PC-9 (cell line): Measurements from ENCODE around the gene TMEM207. TPM values are rescaled to one million over a fixed set of nuclear protein-coding genes. Genes with fewer than 3 reads are reported as not detected.

Experiments used
- BruUV-seq: library from RNA; stranded (reverse); fragments of 400-500 nt; replicated peaks from 2 replicates; lab custom pipeline; 2021; lab: Mats Ljungman, UMichigan
- CTCF ChIA-PET: fragments of 300-600 bp; sonication (Branson Sonifier 250); formaldehyde crosslinking; loops from one replicate; lab custom pipeline; 2022; ENCODE audit warnings: antibody characterized with exemption; lab: Charles Lee
- POLR2A ChIA-PET: fragments of 300-600 bp; sonication (Branson Sonifier 250); formaldehyde crosslinking; loops from one replicate; lab custom pipeline; 2022; ENCODE audit warnings: antibody characterized with exemption; ENCODE audit not compliant: unreplicated experiment; lab: Charles Lee
- DNase-seq, 2 experiments: peaks; one replicate each; pipeline versions ENCODE4 v3.0.0 to v3.0.0-alpha.2; 2015 to 2022; ENCODE audit warnings: mixed read lengths in 1 of 2
- H2AFZ ChIP-seq: fragments of 200-600 bp; sonication (generic); 2 replicates; pipeline ENCODE4 v1.8.1; 2017; ENCODE audit warnings: antibody characterized with exemption
- H3F3A ChIP-seq: fragments of 200-600 bp; sonication (generic); 2 replicates; pipeline ENCODE4 v1.8.1; 2017; ENCODE audit warnings: antibody characterized with exemption, mild to moderate bottlenecking, low read depth; ENCODE audit not compliant: insufficient read depth
- H3K27ac ChIP-seq: fragments of 200-600 bp; sonication (generic); 2 replicates; pipeline ENCODE4 v1.6.1; 2016; ENCODE audit warnings: mixed run types
- H3K27me3 ChIP-seq: fragments of 200-600 bp; sonication (generic); 2 replicates; pipeline ENCODE4 v1.6.1; 2016; ENCODE audit warnings: low read depth, mixed run types; ENCODE audit not compliant: insufficient read depth
- H3K36me3 ChIP-seq: fragments of 200-600 bp; sonication (generic); 2 replicates; pipeline ENCODE4 v1.6.1; 2016; ENCODE audit warnings: low read depth, mixed run types
- H3K4me1 ChIP-seq: fragments of 200-600 bp; sonication (generic); replicated peaks from 2 replicates; pipeline ENCODE4 v1.6.1; 2016; ENCODE audit warnings: mixed run types; ENCODE audit not compliant: insufficient read depth
- H3K4me2 ChIP-seq: fragments of 200-600 bp; sonication (generic); 2 replicates; pipeline ENCODE4 v1.6.1; 2017; ENCODE audit warnings: mixed run types
- H3K4me3 ChIP-seq: fragments of 200-600 bp; sonication (generic); 2 replicates; pipeline ENCODE4 v1.6.1; 2016; ENCODE audit warnings: mixed run types
- H3K79me2 ChIP-seq: fragments of 200-600 bp; sonication (generic); 2 replicates; pipeline ENCODE4 v1.6.1; 2017; ENCODE audit warnings: low read depth, mixed run types
- H3K9me2 ChIP-seq: fragments of 200-600 bp; sonication (generic); 2 replicates; pipeline ENCODE4 v1.8.1; 2017; ENCODE audit warnings: mild to moderate bottlenecking; ENCODE audit not compliant: insufficient read depth
- H3K9me3 ChIP-seq: fragments of 200-600 bp; sonication (generic); 2 replicates; pipeline ENCODE4 v1.8.1; 2016; ENCODE audit warnings: low read depth; ENCODE audit not compliant: insufficient read depth
- H4K20me1 ChIP-seq: fragments of 200-600 bp; sonication (generic); 2 replicates; pipeline ENCODE4 v1.8.1; 2017; ENCODE audit not compliant: insufficient read depth
- CTCF ChIP-seq: fragments of 200-600 bp; sonication (generic); conservative IDR thresholded peaks from 2 replicates; pipeline ENCODE4 v1.6.1; 2017; ENCODE audit warnings: mixed run types, antibody characterized with exemption, mild to moderate bottlenecking, moderate library complexity
- EZH2 ChIP-seq: fragments of 200-600 bp; sonication (generic); IDR thresholded peaks from 2 replicates; pipeline ENCODE4 v1.8.0; 2017; ENCODE audit warnings: antibody characterized with exemption, low read depth
- intact Hi-C: fragments of 100-400 bp; cut with micrococcal nuclease; formaldehyde crosslinking; loops from one replicate; pipeline ENCODE4 v1.10.0; 2022; ENCODE audit not compliant: unreplicated experiment
- total RNA-seq: library from RNA; stranded (reverse); gene quantifications from 2 replicates; pipeline ENCODE4 v1.2.3, GENCODE V29; 2021

TMEM207 gene
- total RNA-seq, 1 experiment from 2014 or later = not detected

GRCh38 chr3:190399677-190400076 is 50.0 kb downstream of the TMEM207 start:
- ChIA-PET POLR2A (no interaction called here), CTCF (no interaction called here)
- H3K36me3 ChIP-seq = no peaks in the 10 kb centered on the region
- BruUV-seq = no TSS peak
- intact Hi-C loops = no loop called here
- H3F3A ChIP-seq = no peaks in the 10 kb centered on the region
- peaks cover 5% of the 10 kb centered on the region; the same call in 1 of the 2 replicates for H3K4me1 ChIP-seq
- TF ChIP-seq CTCF = no peak
- no peak for TF ChIP-seq EZH2
- no peak overlapping the region for H3K4me2 ChIP-seq
- H3K9me2 ChIP-seq = no peaks in the 10 kb centered on the region
- no peaks in the 10 kb centered on the region for H3K9me3 ChIP-seq
- H3K79me2 ChIP-seq = no peaks in the 10 kb centered on the region
- H2AFZ ChIP-seq = no peak overlapping the region
- H3K27ac ChIP-seq = no peak overlapping the region
- no peak overlapping the region for H3K4me3 ChIP-seq
- H4K20me1 ChIP-seq = no peaks in the 10 kb centered on the region
- no peaks in the 10 kb centered on the region for H3K27me3 ChIP-seq
- DNase-seq = no peak

- H3K9me3 ChIP-seq = no peaks in the 10 kb centered on the region
- no peaks in the 10 kb centered on the region for H3K36me3 ChIP-seq
- H3K27me3 ChIP-seq = no peaks in the 10 kb centered on the region
- no peaks in the 10 kb centered on the region for H3K9me2 ChIP-seq
- H3K27ac ChIP-seq = no peak overlapping the region
- no peaks in the 10 kb centered on the region for H3F3A ChIP-seq
- 0 out of 2 replicates have a peak overlapping the region, but pooled peaks have one; percentile 21 for H2AFZ ChIP-seq
- H3K4me2 ChIP-seq = no peak overlapping the region
- no peaks in the 10 kb centered on the region for H3K4me1 ChIP-seq
- DNase-seq = no peak
- BruUV-seq = no TSS peak
- H3K79me2 ChIP-seq = no peaks in the 10 kb centered on the region
- ChIA-PET CTCF (no interaction called here), POLR2A (no interaction called here)
- no peaks in the 10 kb centered on the region for H4K20me1 ChIP-seq
- TF ChIP-seq CTCF = no peak
- no peak for TF ChIP-seq EZH2
- intact Hi-C loops = no loop called here
- no peak overlapping the region for H3K4me3 ChIP-seq
These were observed 51.8 kb downstream of the TMEM207 start for GRCh38 chr3:190397889-190398288.

GRCh38 chr3:190396001-190396400 is 53.7 kb downstream of the TMEM207 start:
- BruUV-seq = no TSS peak

More at GRCh38 chr3:190396001-190396400, 53.7 kb downstream of the TMEM207 start:
- TF ChIP-seq EZH2 (no peak), CTCF (no peak)
- intact Hi-C loops = no loop called here
- Histone ChIP-seq H3K36me3 (no peaks in the 10 kb centered on the region), H3K4me1 (no peaks in the 10 kb centered on the region), H4K20me1 (no peaks in the 10 kb centered on the region), H3K27me3 (no peaks in the 10 kb centered on the region), H3K4me3 (no peak overlapping the region), H2AFZ (no peak overlapping the region), H3K79me2 (no peaks in the 10 kb centered on the region), H3F3A (no peaks in the 10 kb centered on the region), H3K9me2 (no peaks in the 10 kb centered on the region; the same call in 1 of the 2 replicates), H3K9me3 (no peaks in the 10 kb centered on the region), H3K4me2 (no peak overlapping the region), H3K27ac (no peak overlapping the region)
- POLR2A ChIA-PET = no interaction called here
- CTCF ChIA-PET = no interaction called here
- DNase-seq = no peak
